Measurements from ENCODE around the gene CTAGE1.

CTAGE1 gene

GRCh38 chr18:22439447-22439846 lies 21.7 kb upstream of the CTAGE1 start:
- Histone ChIP-seq H2BK12ac (ENCODE audit: low read length) (no peak overlapping the region), H3K36me3 (replicated peaks in 1 of 2; ENCODE audit: control insufficient read depth in 2 of 2, insufficient read depth in 2 of 2, low read length in 2 of 2) (no peaks in the 10 kb centered on the region), H4K8ac (ENCODE audit: low read depth, low read length) (no peak overlapping the region), H3K9ac (ENCODE audit: low read depth, low read length, poor library complexity) (no peak overlapping the region), H2BK5ac (ENCODE audit: low read length) (no peak overlapping the region), H3K4me2 (ENCODE audit: insufficient read depth, low read length, poor library complexity, severe bottlenecking) (no peak overlapping the region), H3K9me3 (replicated peaks in 1 of 2; ENCODE audit: control insufficient read depth in 2 of 2, insufficient read depth in 1 of 2, low read depth in 1 of 2, low read length in 2 of 2) (peaks cover 0 to 2% of the 10 kb centered on the region in 2 donors), H3K18ac (ENCODE audit: low read length) (no peak overlapping the region), H3K14ac (ENCODE audit: low read length) (no peak overlapping the region), H3K27ac (replicated peaks; ENCODE audit: low read length) (no peak overlapping the region), H4K91ac (ENCODE audit: low read depth, low read length, poor library complexity) (no peak overlapping the region), H3K23ac (ENCODE audit: low read depth, low read length, poor library complexity) (no peak overlapping the region), H2AFZ (ENCODE audit: low read length) (no peak overlapping the region), H3K79me1 (ENCODE audit: low read depth, low read length) (no peaks in the 10 kb centered on the region), H2BK15ac (ENCODE audit: low read length) (no peak overlapping the region), H3K4me3 (ENCODE audit: low read length in 2 of 2) (no peak overlapping the region), H3K27me3 (ENCODE audit: control insufficient read depth in 3 of 3, insufficient read depth in 3 of 3, low read depth in 1 of 3, low read length in 3 of 3) (no peaks in the 10 kb centered on the region), H3K4me1 (ENCODE audit: control insufficient read depth in 2 of 2, insufficient read depth in 1 of 2, low read depth in 1 of 2, low read length in 2 of 2) (peaks cover 0 to under 1% of the 10 kb centered on the region in 2 donors), H2AK5ac (ENCODE audit: low read depth, low read length) (no peak overlapping the region), H3K4ac (ENCODE audit: low read length) (no peak overlapping the region), H2BK120ac (ENCODE audit: low read depth, low read length) (no peak overlapping the region)
- DNase-seq (ENCODE audit: low spot score) = no peak

- Histone ChIP-seq H3K14ac (ENCODE audit: low read length) (no peak overlapping the region), H3K23ac (ENCODE audit: low read depth, low read length, poor library complexity) (no peak overlapping the region), H4K8ac (ENCODE audit: low read depth, low read length) (no peak overlapping the region), H2BK5ac (ENCODE audit: low read length) (no peak overlapping the region), H3K4me2 (ENCODE audit: insufficient read depth, low read length, poor library complexity, severe bottlenecking) (no peak overlapping the region), H3K9me3 (replicated peaks in 1 of 2; ENCODE audit: control insufficient read depth in 2 of 2, insufficient read depth in 1 of 2, low read depth in 1 of 2, low read length in 2 of 2) (peaks cover 0 to 2% of the 10 kb centered on the region in 2 donors), H4K91ac (ENCODE audit: low read depth, low read length, poor library complexity) (no peak overlapping the region), H3K4ac (ENCODE audit: low read length) (no peak overlapping the region), H3K27ac (replicated peaks; ENCODE audit: low read length) (no peak overlapping the region), H2AFZ (ENCODE audit: low read length) (no peak overlapping the region), H3K18ac (ENCODE audit: low read length) (no peak overlapping the region), H2BK12ac (ENCODE audit: low read length) (no peak overlapping the region), H3K27me3 (ENCODE audit: control insufficient read depth in 3 of 3, insufficient read depth in 3 of 3, low read depth in 1 of 3, low read length in 3 of 3) (no peaks in the 10 kb centered on the region), H3K4me3 (ENCODE audit: low read length in 2 of 2) (no peak overlapping the region), H3K79me1 (ENCODE audit: low read depth, low read length) (no peaks in the 10 kb centered on the region), H2BK15ac (ENCODE audit: low read length) (no peak overlapping the region), H3K36me3 (replicated peaks in 1 of 2; ENCODE audit: control insufficient read depth in 2 of 2, insufficient read depth in 2 of 2, low read length in 2 of 2) (no peaks in the 10 kb centered on the region), H3K9ac (ENCODE audit: low read depth, low read length, poor library complexity) (no peak overlapping the region), H2BK120ac (ENCODE audit: low read depth, low read length) (no peak overlapping the region), H2AK5ac (ENCODE audit: low read depth, low read length) (no peak overlapping the region), H3K4me1 (ENCODE audit: control insufficient read depth in 2 of 2, insufficient read depth in 1 of 2, low read depth in 1 of 2, low read length in 2 of 2) (peaks cover 0 to 2% of the 10 kb centered on the region in 2 donors)
- no peak for DNase-seq (ENCODE audit: low spot score)
- WGBS, 2 donors (ENCODE audit: extremely low coverage in 2 of 2, insufficient read length in 2 of 2, insufficient replicate concordance in 1 of 2) = no CpG with 5 or more reads among the region's 4 CpGs
Observed at GRCh38 chr18:22436136-22436535, 18.4 kb upstream of the CTAGE1 start.

- Histone ChIP-seq H3K4me1 (ENCODE audit: control insufficient read depth in 2 of 2, insufficient read depth in 1 of 2, low read depth in 1 of 2, low read length in 2 of 2) (peaks cover 0 to 2% of the 10 kb centered on the region in 2 donors), H3K4ac (ENCODE audit: low read length) (no peak overlapping the region), H3K36me3 (replicated peaks in 1 of 2; ENCODE audit: control insufficient read depth in 2 of 2, insufficient read depth in 2 of 2, low read length in 2 of 2) (no peaks in the 10 kb centered on the region), H3K14ac (ENCODE audit: low read length) (no peak overlapping the region), H3K4me2 (ENCODE audit: insufficient read depth, low read length, poor library complexity, severe bottlenecking) (no peak overlapping the region), H2BK15ac (ENCODE audit: low read length) (no peak overlapping the region), H2BK120ac (ENCODE audit: low read depth, low read length) (no peak overlapping the region), H3K9ac (ENCODE audit: low read depth, low read length, poor library complexity) (no peak overlapping the region), H3K27ac (replicated peaks; ENCODE audit: low read length) (no peak overlapping the region), H4K91ac (ENCODE audit: low read depth, low read length, poor library complexity) (no peak overlapping the region), H3K27me3 (ENCODE audit: control insufficient read depth in 3 of 3, insufficient read depth in 3 of 3, low read depth in 1 of 3, low read length in 3 of 3) (no peaks in the 10 kb centered on the region), H3K18ac (ENCODE audit: low read length) (no peak overlapping the region), H3K4me3 (ENCODE audit: low read length in 2 of 2) (no peak overlapping the region), H3K9me3 (replicated peaks in 1 of 2; ENCODE audit: control insufficient read depth in 2 of 2, insufficient read depth in 1 of 2, low read depth in 1 of 2, low read length in 2 of 2) (no peaks in the 10 kb centered on the region), H3K23ac (ENCODE audit: low read depth, low read length, poor library complexity) (no peak overlapping the region), H2BK12ac (ENCODE audit: low read length) (no peak overlapping the region), H4K8ac (ENCODE audit: low read depth, low read length) (no peak overlapping the region), H2BK5ac (ENCODE audit: low read length) (no peak overlapping the region), H2AK5ac (ENCODE audit: low read depth, low read length) (no peak overlapping the region), H2AFZ (ENCODE audit: low read length) (no peak overlapping the region), H3K79me1 (ENCODE audit: low read depth, low read length) (no peaks in the 10 kb centered on the region)
- DNase-seq (ENCODE audit: low spot score) = no peak
- WGBS, 2 donors (ENCODE audit: extremely low coverage in 2 of 2, insufficient read length in 2 of 2, insufficient replicate concordance in 1 of 2) = no CpG with 5 or more reads among the region's 5 CpGs
Observed at GRCh38 chr18:22434973-22435608, 17.4 kb upstream of the CTAGE1 start.

GRCh38 chr18:22433956-22434355 lies 16.2 kb upstream of the CTAGE1 start:
- H3K27me3 ChIP-seq (ENCODE audit: control insufficient read depth in 3 of 3, insufficient read depth in 3 of 3, low read depth in 1 of 3, low read length in 3 of 3) = no peaks in the 10 kb centered on the region
- no peak for DNase-seq (ENCODE audit: low spot score)
- H2BK5ac ChIP-seq (ENCODE audit: low read length) = no peak overlapping the region
- no peak overlapping the region for H2BK15ac ChIP-seq (ENCODE audit: low read length)
- H3K27ac ChIP-seq (replicated peaks; ENCODE audit: low read length) = no peak overlapping the region
- H2AFZ ChIP-seq (ENCODE audit: low read length) = no peak overlapping the region
- H3K14ac ChIP-seq (ENCODE audit: low read length) = no peak overlapping the region
- no peak overlapping the region for H3K23ac ChIP-seq (ENCODE audit: low read depth, low read length, poor library complexity)
- WGBS, 2 donors (ENCODE audit: extremely low coverage in 2 of 2, insufficient read length in 2 of 2, insufficient replicate concordance in 1 of 2) = no CpG with 5 or more reads among the region's 7 CpGs
- H2AK5ac ChIP-seq (ENCODE audit: low read depth, low read length) = no peak overlapping the region
- no peaks in the 10 kb centered on the region for H3K36me3 ChIP-seq (replicated peaks in 1 of 2; ENCODE audit: control insufficient read depth in 2 of 2, insufficient read depth in 2 of 2, low read length in 2 of 2)
- no peak overlapping the region for H3K4ac ChIP-seq (ENCODE audit: low read length)
- H3K9me3 ChIP-seq (replicated peaks in 1 of 2; ENCODE audit: control insufficient read depth in 2 of 2, insufficient read depth in 1 of 2, low read depth in 1 of 2, low read length in 2 of 2) = no peaks in the 10 kb centered on the region
- no peak overlapping the region for H2BK12ac ChIP-seq (ENCODE audit: low read length)
- H3K18ac ChIP-seq (ENCODE audit: low read length) = no peak overlapping the region
- H2BK120ac ChIP-seq (ENCODE audit: low read depth, low read length) = no peak overlapping the region
- no peaks in the 10 kb centered on the region for H3K79me1 ChIP-seq (ENCODE audit: low read depth, low read length)
- no peak overlapping the region for H3K9ac ChIP-seq (ENCODE audit: low read depth, low read length, poor library complexity)
- H3K4me1 ChIP-seq (ENCODE audit: control insufficient read depth in 2 of 2, insufficient read depth in 1 of 2, low read depth in 1 of 2, low read length in 2 of 2) = peaks cover 0 to 2% of the 10 kb centered on the region in 2 donors
- no peak overlapping the region for H4K91ac ChIP-seq (ENCODE audit: low read depth, low read length, poor library complexity)
- H3K4me2 ChIP-seq (ENCODE audit: insufficient read depth, low read length, poor library complexity, severe bottlenecking) = no peak overlapping the region
- H3K4me3 ChIP-seq (ENCODE audit: low read length in 2 of 2) = no peak overlapping the region
- no peak overlapping the region for H4K8ac ChIP-seq (ENCODE audit: low read depth, low read length)
